HG03064 (cell line): ENCODE data around the gene BTNL8.

Source experiments
- ATAC-seq: cut with Tn5 transposase; IDR thresholded peaks from one replicate; pipeline ENCODE4 v1.9.1; 2021; ENCODE audit warnings: low read depth; ENCODE audit not compliant: unreplicated experiment

BTNL8 gene, protein sequence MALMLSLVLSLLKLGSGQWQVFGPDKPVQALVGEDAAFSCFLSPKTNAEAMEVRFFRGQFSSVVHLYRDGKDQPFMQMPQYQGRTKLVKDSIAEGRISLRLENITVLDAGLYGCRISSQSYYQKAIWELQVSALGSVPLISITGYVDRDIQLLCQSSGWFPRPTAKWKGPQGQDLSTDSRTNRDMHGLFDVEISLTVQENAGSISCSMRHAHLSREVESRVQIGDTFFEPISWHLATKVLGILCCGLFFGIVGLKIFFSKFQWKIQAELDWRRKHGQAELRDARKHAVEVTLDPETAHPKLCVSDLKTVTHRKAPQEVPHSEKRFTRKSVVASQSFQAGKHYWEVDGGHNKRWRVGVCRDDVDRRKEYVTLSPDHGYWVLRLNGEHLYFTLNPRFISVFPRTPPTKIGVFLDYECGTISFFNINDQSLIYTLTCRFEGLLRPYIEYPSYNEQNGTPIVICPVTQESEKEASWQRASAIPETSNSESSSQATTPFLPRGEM

DNA sequence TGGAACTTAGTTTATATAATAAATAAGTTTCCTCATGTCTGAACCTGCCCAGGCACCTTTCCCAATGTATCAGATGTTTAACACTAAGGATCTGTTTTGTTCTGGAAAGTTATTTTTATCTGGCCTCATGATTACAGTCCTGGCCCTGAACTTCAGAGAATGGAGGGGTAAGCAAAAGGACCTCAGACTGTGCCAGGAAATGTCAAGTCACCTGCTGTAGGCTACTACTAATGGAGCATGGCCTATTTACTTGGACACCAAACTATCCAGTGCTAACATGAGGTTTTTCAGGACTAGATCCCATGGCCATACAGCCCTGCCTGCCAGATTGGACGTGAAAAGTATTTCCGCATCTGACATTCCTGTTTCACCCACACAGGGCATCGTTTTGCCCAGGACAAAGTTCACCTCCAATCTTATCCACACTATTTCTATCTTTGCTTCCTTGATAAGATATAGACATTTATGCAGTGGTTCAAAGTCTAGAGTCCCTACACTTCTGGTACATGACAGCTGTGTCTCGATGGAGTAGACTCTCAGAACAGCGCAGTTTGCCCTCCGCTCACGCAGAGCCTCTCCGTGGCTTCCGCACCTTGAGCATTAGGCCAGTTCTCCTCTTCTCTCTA is at the start of gene BTNL8:
Gene BTNL8, plus strand, starts transcription at position 539 of the 626 bp plus-strand sequence. CDS start 152 bp downstream, outside the sequence.
- no peak for ATAC-seq

DNA sequence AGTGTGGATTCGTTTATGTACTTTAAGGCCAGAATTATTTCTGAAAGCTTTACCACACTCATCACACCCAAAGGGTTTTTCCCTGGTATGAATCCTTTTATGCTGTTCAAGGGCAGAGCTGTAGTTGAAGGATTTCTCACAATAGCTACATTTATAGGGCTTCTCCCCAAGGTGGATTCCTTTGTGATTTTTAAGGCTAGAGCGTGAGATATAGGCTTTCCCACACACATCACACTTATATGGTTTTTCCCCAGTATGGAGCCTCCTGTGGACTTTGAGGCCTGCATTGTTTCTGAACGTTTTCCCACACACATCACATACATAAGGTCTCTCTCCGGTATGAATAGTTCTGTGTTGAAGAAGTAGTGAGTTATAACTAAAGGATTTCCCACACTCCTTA is 49.1 kb upstream of the BTNL8 start:
- no peak for ATAC-seq

DNA sequence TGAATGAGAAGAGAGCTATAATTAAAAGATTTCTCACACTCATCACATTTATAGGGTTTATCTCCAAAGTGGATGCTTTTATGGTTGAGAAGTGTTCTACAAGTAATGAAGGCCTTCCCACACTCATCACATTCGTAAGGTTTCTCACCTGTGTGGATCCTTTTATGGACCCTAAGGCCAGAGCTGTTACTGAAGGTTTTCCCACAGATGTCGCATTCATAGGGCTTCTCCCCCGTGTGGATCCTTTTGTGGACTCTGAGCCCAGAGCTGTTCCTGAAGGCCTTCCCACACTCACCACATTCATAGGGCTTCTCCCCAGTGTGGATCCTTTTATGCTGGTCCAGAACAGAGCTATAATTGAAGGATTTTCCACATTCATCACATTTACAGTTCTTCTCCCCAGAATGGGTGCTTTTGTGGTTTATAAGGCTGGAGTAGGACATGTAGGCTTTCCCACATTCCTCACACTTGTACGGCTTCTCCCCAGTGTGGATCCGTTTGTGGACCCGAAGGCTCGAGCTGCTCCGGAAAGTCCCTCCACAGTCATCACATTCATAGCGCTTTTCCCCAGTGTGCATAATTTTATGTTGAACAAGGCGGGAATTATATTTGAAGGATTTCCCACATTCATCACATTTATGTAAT is 48.4 kb upstream of the BTNL8 start:
- ATAC-seq = no peak

DNA sequence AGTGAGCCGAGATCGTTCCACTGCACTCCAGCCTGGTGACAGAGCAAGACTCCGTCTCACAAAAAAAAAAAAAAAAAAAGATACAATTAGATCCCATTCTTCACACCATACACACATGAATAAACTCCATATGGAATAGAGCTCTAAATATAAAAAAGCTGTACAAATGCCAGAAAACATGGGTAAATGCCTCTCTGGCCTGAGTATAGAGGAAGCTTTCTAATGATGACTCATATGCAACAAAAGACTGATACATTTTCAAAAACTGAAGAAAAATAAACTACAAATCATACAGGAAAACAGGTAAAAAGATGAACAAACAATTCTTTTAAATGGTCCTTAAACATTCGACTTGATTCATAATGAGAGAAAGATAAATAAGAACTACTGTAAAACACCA is 46.5 kb upstream of the BTNL8 start:
- ATAC-seq = no peak

DNA sequence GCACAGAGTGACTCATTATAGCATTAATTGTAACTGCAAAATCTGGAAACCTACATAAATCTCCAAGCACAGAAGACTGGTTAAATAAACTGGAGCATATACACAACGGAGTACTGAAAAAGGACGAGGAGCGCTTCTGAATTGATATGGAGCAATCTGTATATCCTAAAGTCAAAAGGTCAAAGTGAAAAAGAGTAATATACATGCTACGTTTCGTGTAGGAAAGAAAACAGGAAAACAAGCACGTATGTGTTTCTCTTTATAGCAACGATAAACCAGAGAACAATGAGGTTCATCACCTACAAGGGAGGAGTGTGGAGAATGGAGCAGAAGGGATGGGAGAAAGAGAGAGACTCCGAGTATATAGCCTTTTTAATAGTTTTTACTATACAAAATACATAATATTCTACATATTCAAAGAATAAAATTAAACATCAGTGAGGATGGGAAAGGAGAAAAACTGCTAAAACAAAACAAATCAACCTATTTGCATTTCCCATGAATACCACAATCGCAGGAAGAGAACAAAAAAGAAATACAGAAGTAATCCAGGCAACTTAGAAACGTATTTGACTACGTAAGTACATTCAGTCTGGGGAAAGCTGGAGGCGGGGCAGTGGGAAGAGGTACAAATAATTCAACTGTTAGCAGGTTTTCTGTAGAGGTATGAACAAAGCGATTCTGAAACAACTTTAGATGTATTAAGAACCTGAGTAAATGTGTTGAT is 45.7 kb upstream of the BTNL8 start:
- no peak for ATAC-seq

DNA sequence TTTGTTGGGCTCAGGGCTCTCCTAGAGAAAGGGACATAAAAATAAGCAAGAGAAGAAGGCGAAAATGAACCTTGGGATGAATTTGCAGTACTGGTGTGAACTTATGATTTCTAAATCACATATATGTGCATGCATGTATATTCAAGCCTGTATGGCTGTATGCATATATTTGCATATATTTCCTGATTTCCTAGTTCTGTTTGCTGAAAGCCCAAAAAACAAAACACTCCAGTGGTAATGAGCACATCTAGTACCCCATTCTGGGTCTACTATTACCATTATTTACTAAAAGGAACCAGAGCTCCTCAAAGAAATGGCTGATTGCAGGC is 45.1 kb upstream of the BTNL8 start:
- no peak for ATAC-seq

DNA sequence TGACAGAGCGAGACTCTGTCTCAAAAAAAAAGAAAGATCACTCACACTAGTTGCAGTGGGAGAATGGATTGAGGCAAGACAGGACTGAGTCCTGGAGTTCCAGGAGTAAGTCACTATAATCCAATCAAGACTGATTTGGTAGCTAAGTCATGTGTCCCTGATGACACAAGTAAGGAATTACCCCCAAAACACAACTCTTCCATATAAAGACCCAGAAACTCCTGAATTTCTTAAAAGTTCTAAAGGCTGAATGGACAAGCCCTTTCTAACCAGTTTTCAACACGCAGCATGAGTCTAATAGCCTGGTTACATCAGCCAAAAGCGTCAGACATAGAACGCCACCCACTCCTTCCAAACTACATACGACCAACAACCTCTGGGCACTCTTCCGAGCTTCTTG is 40.4 kb upstream of the BTNL8 start:
- ATAC-seq = no peak

DNA sequence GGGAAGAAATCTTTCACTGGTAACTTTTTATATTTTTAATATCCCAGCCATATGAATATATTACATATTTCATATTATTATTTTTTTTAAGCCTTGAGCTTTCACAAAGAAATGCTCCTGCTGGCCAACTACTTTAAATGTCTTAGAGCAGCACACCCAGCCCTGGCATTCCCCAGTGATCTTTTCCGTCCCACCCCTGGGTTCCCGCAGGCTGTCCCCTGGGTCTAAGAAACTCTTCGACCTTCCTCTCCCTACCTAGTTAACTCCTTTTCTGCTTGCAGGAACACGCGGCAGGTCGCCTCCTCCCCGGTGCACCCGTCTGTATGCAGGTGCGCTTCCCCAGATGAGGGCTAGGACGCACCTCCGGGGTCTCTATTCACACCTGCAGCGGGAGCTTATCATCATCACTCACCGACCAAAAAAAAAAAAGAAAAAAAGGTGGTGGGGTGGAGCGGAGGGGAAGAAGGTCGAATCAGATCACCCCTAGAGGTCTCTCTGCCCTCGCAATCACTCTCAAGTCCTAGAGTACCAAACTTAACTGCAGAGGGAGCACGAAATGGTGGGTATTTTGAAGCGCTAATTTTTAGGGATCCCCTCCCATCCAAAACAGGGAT is 38.6 kb upstream of the BTNL8 start:
- peak; percentile 53 for ATAC-seq

DNA sequence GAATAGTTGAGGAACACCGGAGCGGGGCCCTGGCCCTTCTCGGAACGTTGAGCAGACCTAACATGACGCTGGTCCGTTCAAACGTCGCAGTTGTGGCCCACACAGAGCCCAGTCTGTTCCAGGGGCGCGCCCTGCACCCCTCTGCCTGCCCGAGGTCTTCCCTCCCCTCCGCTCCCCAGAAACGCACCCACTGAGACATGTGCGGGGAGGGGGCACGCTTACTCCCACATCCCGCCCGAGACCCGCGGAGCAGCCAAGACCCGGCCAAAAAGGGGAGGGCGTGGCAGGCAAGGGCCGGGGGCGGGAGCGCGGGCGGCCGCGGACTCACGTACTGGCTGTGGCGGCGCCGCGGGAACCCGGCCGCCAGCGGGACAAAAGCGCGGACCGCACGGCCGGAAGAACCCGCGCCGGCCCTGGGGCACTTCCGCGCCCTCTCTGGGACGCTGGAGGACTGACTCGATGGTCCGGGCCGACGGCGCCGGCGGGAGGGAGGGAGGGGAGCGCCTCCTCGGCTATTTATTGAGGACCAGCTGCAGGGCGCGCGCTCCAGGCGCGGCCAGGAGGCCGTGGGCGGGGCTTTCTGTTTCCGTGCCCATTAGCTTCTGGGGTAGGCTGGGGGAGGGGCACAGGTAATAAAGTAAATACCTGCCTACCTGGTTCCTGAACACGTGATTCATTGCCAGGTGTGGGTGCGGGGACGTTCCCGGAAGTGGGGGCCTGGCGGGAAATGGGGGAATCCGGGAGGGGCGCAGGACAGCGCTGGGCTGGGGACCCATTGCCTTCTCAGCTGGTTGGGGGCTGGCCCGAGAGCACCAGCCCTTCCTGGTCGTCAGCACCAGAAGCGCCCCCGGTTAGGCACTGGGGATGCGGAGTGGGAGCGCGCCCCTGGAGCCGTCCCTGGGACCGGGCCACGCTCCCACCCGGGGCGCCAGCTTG is 37.8 kb upstream of the BTNL8 start, which contains the start of gene ZFP62:
Gene ZFP62, minus strand, starts transcription at position 390 of the 936 bp plus-strand sequence. Its CDS starts 57 bp downstream, at position 333.
- peak; percentile 81 for ATAC-seq

DNA sequence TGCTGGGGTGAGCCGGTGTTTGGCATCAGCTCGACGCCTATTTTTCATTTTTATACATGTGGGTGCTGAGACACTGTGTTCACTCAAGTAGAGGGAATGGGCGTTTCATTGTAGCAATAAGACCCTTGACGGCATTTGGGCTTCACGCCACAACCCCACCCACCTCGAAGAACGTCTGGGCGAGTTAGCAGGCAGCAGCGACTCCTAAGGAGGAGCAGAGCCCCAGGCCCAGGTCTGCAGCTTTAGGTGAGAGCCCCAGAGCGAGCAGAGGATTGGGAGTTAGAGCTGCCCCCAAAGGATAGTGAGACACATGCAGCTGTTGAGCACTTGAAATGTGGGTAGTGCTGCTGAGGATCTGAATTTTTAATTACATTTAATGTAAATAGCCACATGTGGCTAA is 36.3 kb upstream of the BTNL8 start:
- ATAC-seq = no peak

DNA sequence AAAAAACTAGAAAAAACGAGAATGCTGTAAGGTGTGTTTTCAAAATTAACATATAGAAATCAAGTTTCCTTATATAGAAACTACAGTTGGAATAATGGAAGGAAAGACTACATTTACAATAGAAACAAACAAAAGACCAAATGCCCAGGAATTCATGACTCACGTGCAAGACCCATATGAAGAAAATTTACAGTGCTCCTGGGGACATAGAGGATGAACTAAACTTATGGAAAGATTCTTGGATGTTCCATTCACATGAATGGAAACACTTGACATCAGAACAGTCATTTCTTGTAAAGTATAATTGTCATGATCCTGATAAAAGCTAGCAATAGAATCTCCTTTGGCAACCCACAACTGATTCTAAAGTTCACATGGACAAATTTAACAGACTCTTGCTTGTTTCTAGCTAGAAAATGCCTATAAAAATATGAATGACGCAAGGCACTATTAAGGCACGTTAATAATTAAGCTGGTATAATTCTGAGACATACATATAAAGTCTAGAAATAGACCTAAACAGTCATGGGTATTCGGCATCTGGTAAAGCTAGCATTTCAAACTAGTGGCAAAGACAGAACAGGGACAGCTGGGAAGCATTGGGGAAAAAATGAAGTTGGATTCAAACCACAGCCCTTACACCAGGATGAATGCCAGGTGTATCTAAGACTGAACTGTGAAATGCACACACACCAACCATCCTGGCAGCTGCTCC is 32.8 kb upstream of the BTNL8 start:
- ATAC-seq = no peak

DNA sequence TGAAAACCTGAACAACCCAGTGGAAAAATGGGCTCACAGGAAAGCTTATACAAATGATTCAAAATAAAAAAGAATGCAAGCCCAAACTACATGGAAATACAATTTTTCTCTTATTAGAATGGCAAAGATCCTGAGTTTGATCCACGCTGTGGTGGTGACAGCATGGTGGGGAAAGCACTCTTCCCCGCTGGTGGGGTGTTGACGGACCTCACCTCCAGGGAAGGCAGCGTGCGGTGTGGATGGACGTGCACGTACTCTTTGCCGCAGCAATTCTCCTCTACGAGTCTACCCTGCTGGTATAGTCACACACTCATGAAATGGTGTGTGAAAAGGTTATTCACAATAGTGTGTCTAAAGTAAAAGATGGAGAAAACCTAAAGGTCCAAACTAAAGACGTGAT is 32.0 kb upstream of the BTNL8 start:
- ATAC-seq = no peak

DNA sequence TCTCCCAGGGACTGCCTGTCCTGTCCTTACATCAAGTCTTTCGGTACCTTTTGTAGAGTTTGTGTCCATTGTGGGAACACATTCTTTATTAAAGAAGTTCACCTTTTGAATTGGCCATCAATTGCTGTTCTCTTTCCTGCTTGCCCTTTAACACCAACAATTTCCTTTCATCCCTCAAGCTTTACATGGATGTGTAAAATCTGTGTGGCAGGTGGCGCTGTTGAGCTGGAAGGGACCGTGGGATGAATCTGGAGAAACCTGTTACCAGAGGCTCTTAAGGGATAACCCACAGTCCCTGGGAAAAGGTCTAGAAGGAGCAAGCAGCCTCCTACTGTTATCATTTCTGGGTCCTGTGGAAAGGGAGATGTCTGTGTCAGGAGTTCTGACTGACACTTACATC is 30.0 kb upstream of the BTNL8 start:
- no peak for ATAC-seq

DNA sequence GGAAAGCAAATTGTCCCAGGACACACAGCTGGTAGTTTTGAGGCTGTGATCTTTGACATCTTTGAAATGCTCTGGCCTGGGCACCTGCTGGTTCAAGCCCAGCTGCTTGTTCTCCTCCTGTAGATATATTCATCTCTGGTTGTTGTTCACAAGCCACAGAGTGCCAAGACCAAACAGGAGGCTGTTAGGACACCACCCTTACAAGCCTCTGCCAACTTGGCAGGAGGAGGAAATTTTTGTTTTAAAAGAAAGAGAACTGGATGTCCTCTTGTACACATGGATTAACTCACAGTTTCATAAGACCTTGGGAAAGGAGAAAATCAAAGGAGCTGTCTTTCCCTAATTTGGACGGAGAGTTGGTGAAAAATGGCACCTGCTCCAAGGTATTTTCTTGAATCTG is 29.4 kb upstream of the BTNL8 start:
- no peak for ATAC-seq

DNA sequence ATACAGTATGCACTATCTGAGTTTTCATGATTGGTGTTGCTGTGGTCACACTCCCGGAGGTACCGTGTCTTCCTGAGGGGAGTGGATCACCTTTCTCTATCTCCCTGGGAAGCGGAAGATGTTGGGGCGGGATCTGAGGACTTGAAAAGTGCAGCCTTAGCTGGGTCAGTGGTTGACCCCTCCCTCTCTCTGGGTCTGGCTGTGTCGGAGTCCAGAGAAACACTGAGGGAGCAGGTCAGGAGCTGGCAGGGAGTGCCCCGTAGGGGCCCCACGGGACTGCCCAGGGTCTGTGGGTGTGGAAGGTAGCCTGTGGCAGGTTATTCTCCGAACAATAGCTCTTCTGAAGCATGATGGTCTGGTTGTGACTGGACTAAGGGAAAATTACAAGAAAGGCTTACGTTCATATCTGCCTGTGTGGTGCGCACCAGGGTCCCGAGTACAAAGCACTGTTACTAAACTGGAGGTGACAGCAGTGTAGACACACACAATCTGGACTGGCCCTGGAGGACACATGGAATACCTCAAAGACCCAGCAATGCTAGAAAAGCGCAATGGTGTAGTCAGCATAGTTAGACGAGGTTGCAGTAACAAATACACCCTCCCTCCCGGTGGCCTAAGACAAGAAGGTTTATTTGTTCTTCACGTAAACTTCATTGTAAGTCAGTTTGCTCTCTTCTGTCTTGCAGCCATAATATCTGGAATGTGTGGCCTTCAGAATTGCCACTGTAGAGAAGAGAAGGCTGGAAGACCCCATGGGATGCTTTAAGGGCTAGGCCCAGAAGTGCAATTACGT is 28.5 kb upstream of the BTNL8 start:
- ATAC-seq = no peak

DNA sequence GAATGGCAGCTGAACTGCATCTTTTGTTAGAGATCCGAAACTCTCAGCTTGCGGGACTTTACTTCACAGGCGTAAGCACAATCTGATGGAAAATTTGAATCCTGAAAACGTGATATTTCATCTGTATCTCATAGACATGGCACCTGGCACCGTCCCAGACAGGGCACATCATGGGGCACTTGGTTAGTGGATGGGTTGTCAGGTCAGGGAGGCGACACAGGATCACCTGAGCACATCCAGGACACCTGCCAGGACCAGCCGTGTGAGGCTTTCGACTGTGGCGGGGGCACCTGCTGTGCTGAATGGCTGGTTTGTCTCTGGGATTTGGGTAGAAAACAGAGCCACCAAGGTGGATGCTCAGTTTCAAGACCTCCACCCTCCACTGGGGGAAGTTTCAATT is 26.5 kb upstream of the BTNL8 start:
- no peak for ATAC-seq

DNA sequence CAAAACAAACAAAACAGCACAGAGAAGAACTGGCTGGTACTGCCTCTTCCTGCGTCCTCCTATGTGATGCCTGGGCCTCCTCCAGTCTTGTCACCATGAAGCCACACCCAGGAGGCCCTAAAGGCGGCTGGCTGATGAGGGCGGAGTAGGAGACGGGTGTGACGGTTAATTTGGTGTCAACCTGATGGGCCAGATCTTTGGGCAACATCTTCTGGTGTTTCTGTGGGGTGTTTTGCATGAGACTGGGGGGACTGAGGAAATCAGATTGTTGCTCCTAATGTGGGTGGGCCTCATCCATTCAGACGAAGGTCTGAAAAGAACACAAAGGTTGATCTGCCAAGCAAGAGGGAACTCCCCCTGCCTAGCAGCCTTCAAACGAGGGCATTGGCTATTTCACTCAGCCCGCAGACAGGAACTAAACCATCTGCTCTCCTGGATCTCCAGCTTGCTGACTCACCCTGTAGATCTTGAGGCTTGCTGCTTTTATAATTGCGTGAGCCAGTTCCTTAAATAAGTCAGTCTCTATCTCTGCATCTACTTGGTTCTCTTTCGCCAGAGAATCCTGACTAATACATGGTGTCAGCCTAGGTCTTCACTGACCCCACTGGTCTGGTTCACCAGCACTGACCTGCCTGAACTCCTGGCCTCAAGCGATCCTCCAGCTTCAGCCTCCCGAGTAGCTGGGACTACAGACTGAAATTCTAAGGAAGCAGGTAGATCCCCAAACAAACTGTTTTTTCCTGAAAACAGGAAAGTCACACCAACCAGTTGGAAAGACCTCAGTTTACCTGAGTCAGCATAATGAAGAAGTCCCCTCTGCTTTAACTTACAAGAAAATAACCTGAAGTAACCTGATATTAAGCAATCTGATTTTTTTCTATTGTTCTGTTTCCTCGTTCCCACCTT is 25.1 kb upstream of the BTNL8 start:
- ATAC-seq = no peak
